GM12878 (cell line): ENCODE measurements around the gene RAET1G. TPM values are rescaled to one million over a fixed set of nuclear protein-coding genes. Genes with fewer than 3 reads are reported as not detected.

Source experiments
- ATAC-seq: fragments of 200-7000 bp; cut with Tn5 transposase; 3 replicates; pipeline ENCODE4 v1.9.1; 2020; ENCODE audit warnings: mild to moderate bottlenecking, moderate library complexity
- BruUV-seq: library from RNA; stranded (reverse); fragments of 400-500 nt; replicated peaks from 2 replicates; lab custom pipeline; 2021; lab: Mats Ljungman, UMichigan
- CTCF ChIA-PET: fragments of 300-600 bp; sonication (Branson Sonifier 250); formaldehyde crosslinking; extraction: SDS; loops from one replicate; lab custom pipeline; 2021; ENCODE audit warnings: inconsistent platforms; lab: Yijun Ruan, JAX
- POLR2A ChIA-PET: fragments of 350-600 bp; formaldehyde crosslinking; extraction: SDS; loops from one replicate; lab custom pipeline; 2021; ENCODE audit warnings: inconsistent platforms; lab: Charles Lee
- RAD21 ChIA-PET: fragments of 300-600 bp; sonication (Branson Sonifier 250); formaldehyde crosslinking; loops from one replicate; lab custom pipeline; 2023; ENCODE audit warnings: antibody characterized with exemption; ENCODE audit not compliant: unreplicated experiment; lab: Charles Lee
- SMC1A ChIA-PET: fragments of 300-600 bp; sonication (Branson Sonifier 250); formaldehyde crosslinking; loops from one replicate; lab custom pipeline; 2023; ENCODE audit not compliant: unreplicated experiment, uncharacterized antibody; lab: Charles Lee
- DNase-seq: peaks from one replicate; pipeline ENCODE4 v3.0.0-alpha.2; 2011; ENCODE audit warnings: low read depth, low spot score
- FAIRE-seq: peaks from 3 replicates; lab custom pipeline; 2011; peaks lifted over from hg19 to GRCh38; lab: Jason Lieb, UNC
- H2AFZ ChIP-seq: 2 replicates; pipeline ENCODE4 v1.6.0; 2011; ENCODE audit warnings: low read depth, low read length, control low read depth; ENCODE audit not compliant: control insufficient read depth
- H3K27ac ChIP-seq: 2 replicates; pipeline ENCODE4 v1.5.1; 2011; ENCODE audit warnings: control low read depth; ENCODE audit not compliant: control insufficient read depth, insufficient read depth
- H3K27me3 ChIP-seq, 2 experiments: replicated peaks in 1 of 2; 2 replicates each; pipeline versions ENCODE4 v1.6.0 to v1.6.1; 2011; ENCODE audit warnings: low read length in 1 of 2; ENCODE audit not compliant: control insufficient read depth in 2 of 2, insufficient read depth in 2 of 2
- H3K36me3 ChIP-seq, 2 experiments: 2 replicates each; pipeline ENCODE4 v1.5.1; 2011; ENCODE audit warnings: low read length in 1 of 2; ENCODE audit not compliant: control insufficient read depth in 2 of 2, insufficient read depth in 2 of 2
- H3K4me1 ChIP-seq: 2 replicates; pipeline ENCODE4 v1.6.1; 2011; ENCODE audit warnings: mild to moderate bottlenecking, low read length, moderate library complexity, mixed read lengths; ENCODE audit not compliant: control insufficient read depth, insufficient read depth
- H3K4me2 ChIP-seq: 2 replicates; pipeline ENCODE4 v1.6.0; 2011; ENCODE audit warnings: control low read depth; ENCODE audit not compliant: control insufficient read depth, insufficient read depth
- H3K4me3 ChIP-seq: fragments of 200-600 bp; sonication (generic); 2 replicates; pipeline ENCODE4 v1.5.1; 2016
- H3K79me2 ChIP-seq: 2 replicates; pipeline ENCODE4 v1.6.0; 2011; ENCODE audit warnings: low read length; ENCODE audit not compliant: control insufficient read depth, insufficient read depth
- H3K9ac ChIP-seq: 2 replicates; pipeline ENCODE4 v1.8.0; 2011; ENCODE audit warnings: low read length, control low read depth, mixed read lengths; ENCODE audit not compliant: control insufficient read depth, insufficient read depth
- H3K9me3 ChIP-seq: replicated peaks from 3 replicates; pipeline ENCODE4 v1.5.1; 2011; ENCODE audit warnings: mild to moderate bottlenecking, low read length; ENCODE audit not compliant: control insufficient read depth, insufficient read depth
- H4K20me1 ChIP-seq: 2 replicates; pipeline ENCODE4 v1.6.0; 2011; ENCODE audit not compliant: control insufficient read depth, insufficient read depth
- BCL3 ChIP-seq: IDR thresholded peaks from 2 replicates; pipeline ENCODE4 v1.6.1; 2011; ENCODE audit warnings: borderline replicate concordance, low read depth, mild to moderate bottlenecking, moderate library complexity, low read length; ENCODE audit not compliant: insufficient read depth, poor library complexity, severe bottlenecking
- CBX3 ChIP-seq: fragments of 200-600 bp; sonication (generic); IDR thresholded peaks from 2 replicates; pipeline ENCODE4 v1.6.1; 2016; ENCODE audit warnings: low read depth, borderline replicate concordance
- CHD4 ChIP-seq: fragments of 200-600 bp; sonication (generic); IDR thresholded peaks from 2 replicates; pipeline ENCODE4 v1.6.1; 2016; ENCODE audit warnings: mild to moderate bottlenecking
- ETV6 ChIP-seq, 2 experiments: fragments of 450-650 bp in 1 of 2; IDR thresholded peaks in 1 of 2; conservative IDR thresholded peaks in 1 of 2; 2 replicates each; pipeline ENCODE4 v1.6.1; 2014; ENCODE audit warnings: antibody characterized with exemption in 1 of 2, borderline replicate concordance in 1 of 2, low read depth in 1 of 2, mild to moderate bottlenecking in 1 of 2, moderate library complexity in 1 of 2
- HDAC6 ChIP-seq: fragments of 200-600 bp; sonication (generic); IDR thresholded peaks from one replicate; pipeline ENCODE4 v1.8.0; 2017; ENCODE audit warnings: antibody characterized with exemption; ENCODE audit not compliant: unreplicated experiment
- IKZF2 ChIP-seq, 2 experiments: fragments of 450-650 bp; IDR thresholded peaks; 2 replicates each; pipeline ENCODE4 v1.6.1; 2017; ENCODE audit warnings: mild to moderate bottlenecking in 2 of 2, moderate library complexity in 2 of 2
- IRF4 ChIP-seq: IDR thresholded peaks from 2 replicates; pipeline ENCODE4 v1.6.1; 2011; ENCODE audit warnings: low read depth, low read length
- MYC ChIP-seq: IDR thresholded peaks from 2 replicates; pipeline ENCODE4 v1.6.1; 2011; ENCODE audit warnings: mild to moderate bottlenecking, low read length, moderate library complexity, inconsistent platforms; ENCODE audit not compliant: insufficient read depth, insufficient replicate concordance, insufficient read length, severe bottlenecking
- NFYA ChIP-seq: IDR thresholded peaks from 2 replicates; pipeline ENCODE4 v1.6.1; 2011; ENCODE audit warnings: low read depth, mild to moderate bottlenecking, low read length, improper control_type of control experiment, borderline replicate concordance
- POLR2A ChIP-seq: IDR thresholded peaks from 2 replicates; pipeline ENCODE4 v1.6.1; 2011; ENCODE audit warnings: low read depth, mild to moderate bottlenecking, low read length
- PRDM15 ChIP-seq: fragments of 450-650 bp; formaldehyde crosslinking; IDR thresholded peaks from 2 replicates; pipeline ENCODE4 v1.4.0; 2020; ENCODE audit warnings: mild to moderate bottlenecking, moderate library complexity
- SIN3A ChIP-seq: IDR thresholded peaks from 2 replicates; pipeline ENCODE4 v1.6.1; 2012; ENCODE audit warnings: low read depth, low read length, improper control_type of control experiment
- SIX5 ChIP-seq: IDR thresholded peaks from 2 replicates; pipeline ENCODE4 v1.6.1; 2011; ENCODE audit warnings: mild to moderate bottlenecking, low read depth, low read length, moderate library complexity; ENCODE audit not compliant: severe bottlenecking
- STAT3 ChIP-seq: IDR thresholded peaks from 2 replicates; pipeline ENCODE4 v1.6.1; 2011; ENCODE audit warnings: low read depth, low read length, improper control_type of control experiment
- WRNIP1 ChIP-seq: IDR thresholded peaks from 2 replicates; pipeline ENCODE4 v1.6.1; 2011; ENCODE audit warnings: low read depth, low read length, improper control_type of control experiment, borderline replicate concordance
- ZZZ3 ChIP-seq: IDR thresholded peaks from 2 replicates; pipeline ENCODE4 v1.6.1; 2011; ENCODE audit warnings: low read depth; ENCODE audit not compliant: control insufficient read depth, insufficient read length
- WGBS: methylation state at CpG from one replicate; pipeline ENCODE4 v1.1.6; 2016; ENCODE audit warnings: low lambda C conversion rate; ENCODE audit not compliant: insufficient replicate concordance, insufficient coverage; ENCODE audit errors: missing lambda C conversion rate; 5-methylcytosine and 5-hydroxymethylcytosine counted together
- in situ Hi-C: fragments of 300-500 bp; cut with MboI; formaldehyde crosslinking; loops from 9 replicates; pipeline ENCODE4 v1.14.3; 2018; ENCODE audit warnings: mixed read lengths
- intact Hi-C: fragments of 100-400 bp; cut with micrococcal nuclease; formaldehyde crosslinking; loops from one replicate; pipeline ENCODE4 v1.14.2; 2022; ENCODE audit not compliant: unreplicated experiment
- polyA plus RNA-seq, 11 experiments: library from polyadenylated mRNA; depleted of rRNA in 4 of 11; unstranded in 6 of 11; stranded (reverse) in 5 of 11; fragments of >200 nt; fragmentation: Nextera tagmentation in 4 of 11; fragmentation: Illumina TruSeq in 1 of 11; extraction: Ambion mirVana in 4 of 11; extraction: Trizol in 1 of 11; gene quantifications; 1 replicate in 1 of 11; 2 replicates in 10 of 11; pipeline versions ENCODE4 v1.2.1 to v1.2.3, GENCODE V29; 2011 to 2016; ENCODE audit warnings: inconsistent platforms in 2 of 11, missing spikeins in 2 of 11, low read depth in 1 of 11
- total RNA-seq, 4 experiments: library from RNA; depleted of rRNA in 3 of 4; stranded (reverse); fragments of >200 nt in 3 of 4; fragmentation: Illumina TruSeq in 1 of 4; extraction: Trizol in 1 of 4; gene quantifications; 2 replicates each; pipeline versions ENCODE4 v1.2.1 to v1.2.3, GENCODE V29; 2013 to 2021

RAET1G gene
- total and polyA plus RNA-seq, 10 of the 15 experiments (the other 5 are each of a cell fraction or from before 2014, with no cell fraction given) = not detected

GRCh38 chr6:149884215-149884614, 38.7 kb downstream of the RAET1G start (continued):
- TF ChIP-seq PRDM15 (no peak), SIX5 (no peak), CBX3 (no peak), NFYA (no peak), STAT3 (no peak), BCL3 (no peak)

GRCh38 chr6:149881860-149882259, 41.1 kb downstream of the RAET1G start:
- ATAC-seq (no peak), FAIRE-seq (no peak), DNase-seq (no peak)
- Histone ChIP-seq H3K79me2 (no peaks in the 10 kb centered on the region), H3K4me2 (no peak overlapping the region), H3K4me1 (no peaks in the 10 kb centered on the region), H3K4me3 (no peak overlapping the region), H3K9me3 (no peaks in the 10 kb centered on the region), H3K27me3 (peaks cover 0 to 3% of the 10 kb centered on the region in 2 experiments; a peak in 2 of 4 replicates), H4K20me1 (no peaks in the 10 kb centered on the region), H2AFZ (no peak overlapping the region), H3K9ac (no peak overlapping the region), H3K27ac (no peak overlapping the region), H3K36me3 (no peaks in the 10 kb centered on the region)
- BruUV-seq = no TSS peak
- ChIA-PET SMC1A (no interaction called here), RAD21 (no interaction called here), CTCF (no interaction called here), POLR2A (no interaction called here)
- 0% methylated on average over 2 of the region's 2 CpGs for WGBS
- no peak for TF ChIP-seq CHD4
- no peak for TF ChIP-seq MYC
- TF ChIP-seq ZZZ3 = no peak
- TF ChIP-seq SIX5 = no peak
- no peak for TF ChIP-seq IKZF2 (IDR thresholded peaks at IDR 0.05)
- no peak for TF ChIP-seq POLR2A
- TF ChIP-seq HDAC6 = no peak
- TF ChIP-seq CBX3 = no peak
- TF ChIP-seq WRNIP1 = no peak
- no peak for TF ChIP-seq SIN3A
- TF ChIP-seq ETV6 (conservative IDR thresholded peaks at IDR 0.05 in 1 of 2, IDR thresholded peaks at IDR 0.05 in 1 of 2; ENCODE audit: borderline replicate concordance in 1 of 2, low read depth in 1 of 2) = no peak
- TF ChIP-seq IRF4 = no peak
- intact Hi-C loops = no loop called here
- in situ Hi-C loops = no loop called here
